ENCODE data around the gene ITSN1.

The ITSN1 gene

GRCh38 chr21:33872881-33873515 is 230.7 kb downstream of the ITSN1 start:
- TF ChIP-seq SIN3A (IDR thresholded peaks at IDR 0.05; ENCODE audit: borderline replicate concordance, insufficient read depth, low read length) (no peak), POLR2AphosphoS5 (IDR thresholded peaks at IDR 0.05; ENCODE audit: low read depth, low read length) (no peak), FOXP2 (optimal IDR thresholded peaks at IDR 0.05; ENCODE audit: borderline replicate concordance, extremely low read depth, extremely low read length, insufficient read depth) (no peak), TAF1 (IDR thresholded peaks at IDR 0.05; ENCODE audit: borderline replicate concordance, insufficient read depth, low read length) (no peak), REST (IDR thresholded peaks at IDR 0.05; ENCODE audit: insufficient read depth in 1 of 2, low read depth in 2 of 2, low read length in 2 of 2) (no peak)

DNA sequence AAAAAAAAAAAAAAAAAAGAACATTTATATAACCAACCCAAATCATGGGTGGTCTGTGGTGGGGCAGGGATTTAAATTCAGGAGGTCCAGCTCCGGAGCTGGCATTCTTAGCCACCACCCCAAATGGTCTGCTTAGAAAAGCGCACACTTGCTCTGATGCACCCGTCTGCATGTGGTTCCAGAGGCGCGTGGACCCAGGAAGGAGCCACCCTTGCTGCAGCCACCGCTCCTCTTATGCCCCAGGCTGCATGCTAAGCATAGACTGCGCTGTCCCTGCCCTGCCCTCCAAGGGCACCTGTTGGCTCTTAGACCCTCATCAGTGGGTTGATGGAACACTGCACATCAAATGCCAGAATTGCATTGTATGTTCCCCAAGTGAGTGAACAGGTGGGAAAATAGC is 231.9 kb downstream of the ITSN1 start:
- TF ChIP-seq REST (IDR thresholded peaks at IDR 0.05; ENCODE audit: insufficient read depth in 1 of 2, low read depth in 2 of 2, low read length in 2 of 2) (no peak), FOXP2 (optimal IDR thresholded peaks at IDR 0.05; ENCODE audit: borderline replicate concordance, extremely low read depth, extremely low read length, insufficient read depth) (no peak), POLR2AphosphoS5 (IDR thresholded peaks at IDR 0.05; ENCODE audit: low read depth, low read length) (no peak), TAF1 (IDR thresholded peaks at IDR 0.05; ENCODE audit: borderline replicate concordance, insufficient read depth, low read length) (no peak), SIN3A (IDR thresholded peaks at IDR 0.05; ENCODE audit: borderline replicate concordance, insufficient read depth, low read length) (no peak)

- TF ChIP-seq FOXP2 (optimal IDR thresholded peaks at IDR 0.05; ENCODE audit: borderline replicate concordance, extremely low read depth, extremely low read length, insufficient read depth) (no peak), REST (IDR thresholded peaks at IDR 0.05; ENCODE audit: insufficient read depth in 1 of 2, low read depth in 2 of 2, low read length in 2 of 2) (no peak), POLR2AphosphoS5 (IDR thresholded peaks at IDR 0.05; ENCODE audit: low read depth, low read length) (no peak), SIN3A (IDR thresholded peaks at IDR 0.05; ENCODE audit: borderline replicate concordance, insufficient read depth, low read length) (no peak), TAF1 (IDR thresholded peaks at IDR 0.05; ENCODE audit: borderline replicate concordance, insufficient read depth, low read length) (no peak)
These were observed 232.9 kb downstream of the ITSN1 start for GRCh38 chr21:33875026-33875695.

DNA sequence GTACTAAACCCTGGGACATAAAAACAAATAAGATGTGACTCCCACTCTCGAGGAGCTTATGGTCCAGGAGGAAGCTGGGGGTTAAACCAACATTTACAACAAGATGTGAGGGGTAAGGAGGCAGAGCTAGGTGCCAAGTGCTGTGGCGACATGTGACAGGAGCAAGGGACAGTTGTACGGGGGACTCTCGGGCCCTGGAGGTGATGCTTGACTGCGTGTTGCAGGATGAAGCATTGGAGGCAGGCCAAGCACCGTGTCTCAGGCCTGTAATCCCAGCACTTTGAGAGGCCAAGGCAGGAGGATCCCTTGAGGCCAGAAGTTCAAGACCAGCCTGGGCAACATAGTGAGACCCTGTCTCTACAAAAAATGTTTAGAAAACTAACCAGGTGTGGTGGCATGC is 236.5 kb downstream of the ITSN1 start:
- TF ChIP-seq FOXP2 (optimal IDR thresholded peaks at IDR 0.05; ENCODE audit: borderline replicate concordance, extremely low read depth, extremely low read length, insufficient read depth), result no peak
- no peak for TF ChIP-seq POLR2AphosphoS5 (IDR thresholded peaks at IDR 0.05; ENCODE audit: low read depth, low read length)
- TF ChIP-seq REST (IDR thresholded peaks at IDR 0.05; ENCODE audit: insufficient read depth in 1 of 2, low read depth in 2 of 2, low read length in 2 of 2), result no peak

Measured in PFSK-1 (cell line).